Measurements from ENCODE around the gene LMO3. TPM values are rescaled to one million over a fixed set of nuclear protein-coding genes. Genes with fewer than 3 reads are reported as not detected.
"Not testable (repeated sequence)": the region's sequence is repeated elsewhere in the genome, so short reads cannot be mapped to it uniquely, and the experiment has no call there.

Gene LMO3
- polyA plus RNA-seq, 2 of the 4 experiments (the other 2 are of a cell fraction): 0.05 TPM; not detected in 1

- FAIRE-seq; H3K4me3 ChIP-seq; H3K4me1 ChIP-seq; DNase-seq (ENCODE audit: low read depth in 1 of 2, low spot score in 1 of 2); H3K27ac ChIP-seq; POLR2A ChIA-PET; ATAC-seq; H3K4me2 ChIP-seq; H3K9me3 ChIP-seq: not testable (repeated sequence)
- 43% methylated on average over 1 of the region's 1 CpG for WGBS (ENCODE audit: missing lambda C conversion rate)
- CTCF ChIA-PET: interaction anchor here (0.6 kb wide), 1 partner anchor 376 kb away, joined by 3 read pairs; no protein-coding TSS in a partner anchor
These were observed 68.3 kb downstream of the LMO3 start for GRCh38 chr12:16537652-16538051.

GRCh38 chr12:16531621-16532020 is 74.3 kb downstream of the LMO3 start:
- ChIA-PET CTCF (no interaction called here), POLR2A (no interaction called here)
- Histone ChIP-seq H3K4me3 (no peak overlapping the region), H3K4me1 (no peaks in the 10 kb centered on the region), H3K4me2 (no peak overlapping the region), H3K9me3 (no peaks in the 10 kb centered on the region), H3K27ac (no peak overlapping the region)
- no peak for FAIRE-seq
- no peak for DNase-seq (ENCODE audit: low read depth in 1 of 2, low spot score in 1 of 2)
- TF ChIP-seq REST (IDR thresholded peaks at IDR 0.05) (no peak), ZFP36 (IDR thresholded peaks at IDR 0.05; ENCODE audit: borderline replicate concordance, partially characterized antibody) (no peak), HOXB5 (CRISPR knock-in tag; IDR thresholded peaks at IDR 0.05) (no peak), ZNF302 (CRISPR knock-in tag; IDR thresholded peaks at IDR 0.05) (no peak), CTCF (IDR thresholded peaks at IDR 0.05) (no peak), HES2 (IDR thresholded peaks at IDR 0.05) (no peak), ESRRA (IDR thresholded peaks at IDR 0.05; ENCODE audit: borderline replicate concordance, low read length) (no peak), HEYL (CRISPR knock-in tag; IDR thresholded peaks at IDR 0.05) (no peak), POLR2A (IDR thresholded peaks at IDR 0.05; ENCODE audit: low read length) (no peak), RAD21 (conservative IDR thresholded peaks at IDR 0.05 in 1 of 2, IDR thresholded peaks at IDR 0.05 in 1 of 2) (no peak), CEBPB (IDR thresholded peaks at IDR 0.05) (no peak), CBX2 (IDR thresholded peaks at IDR 0.05; ENCODE audit: borderline replicate concordance, low read depth) (no peak), JUNB (IDR thresholded peaks at IDR 0.05) (no peak), PBX3 (IDR thresholded peaks at IDR 0.05) (no peak), HOXB13 (CRISPR knock-in tag; IDR thresholded peaks at IDR 0.05; ENCODE audit: low read depth) (no peak), KDM1A (IDR thresholded peaks at IDR 0.05; ENCODE audit: low read depth) (no peak), CBX8 (IDR thresholded peaks at IDR 0.05) (no peak), USF2 (IDR thresholded peaks at IDR 0.05) (no peak)
- no peak for ATAC-seq
- WGBS (ENCODE audit: missing lambda C conversion rate): 89% methylated on average over 3 of the region's 3 CpGs

All from A549 (cell line).